ENCODE data around the gene GRM4.

DNA sequence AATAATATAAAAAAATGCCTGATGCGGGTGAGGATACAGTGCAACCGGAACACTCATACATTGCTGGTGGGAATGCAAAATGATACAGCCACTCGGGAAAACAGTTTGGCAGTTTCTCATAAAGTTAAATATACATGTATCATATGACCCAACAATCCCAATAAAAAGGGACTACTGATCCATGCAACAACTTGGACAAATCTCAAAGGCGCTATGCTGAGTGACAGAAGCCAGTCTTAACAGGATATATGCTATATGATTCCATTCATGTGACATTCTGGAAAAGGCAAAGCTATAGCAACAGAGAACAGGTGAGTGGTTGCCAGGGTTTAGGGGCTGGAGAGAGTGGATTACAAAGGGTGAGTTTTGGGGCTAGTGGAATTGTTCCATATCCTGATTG is 171.9 kb downstream of the GRM4 start:
- TF ChIP-seq, protein P1, sequence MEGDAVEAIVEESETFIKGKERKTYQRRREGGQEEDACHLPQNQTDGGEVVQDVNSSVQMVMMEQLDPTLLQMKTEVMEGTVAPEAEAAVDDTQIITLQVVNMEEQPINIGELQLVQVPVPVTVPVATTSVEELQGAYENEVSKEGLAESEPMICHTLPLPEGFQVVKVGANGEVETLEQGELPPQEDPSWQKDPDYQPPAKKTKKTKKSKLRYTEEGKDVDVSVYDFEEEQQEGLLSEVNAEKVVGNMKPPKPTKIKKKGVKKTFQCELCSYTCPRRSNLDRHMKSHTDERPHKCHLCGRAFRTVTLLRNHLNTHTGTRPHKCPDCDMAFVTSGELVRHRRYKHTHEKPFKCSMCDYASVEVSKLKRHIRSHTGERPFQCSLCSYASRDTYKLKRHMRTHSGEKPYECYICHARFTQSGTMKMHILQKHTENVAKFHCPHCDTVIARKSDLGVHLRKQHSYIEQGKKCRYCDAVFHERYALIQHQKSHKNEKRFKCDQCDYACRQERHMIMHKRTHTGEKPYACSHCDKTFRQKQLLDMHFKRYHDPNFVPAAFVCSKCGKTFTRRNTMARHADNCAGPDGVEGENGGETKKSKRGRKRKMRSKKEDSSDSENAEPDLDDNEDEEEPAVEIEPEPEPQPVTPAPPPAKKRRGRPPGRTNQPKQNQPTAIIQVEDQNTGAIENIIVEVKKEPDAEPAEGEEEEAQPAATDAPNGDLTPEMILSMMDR (IDR thresholded peaks at IDR 0.05) = no peak
- no peak for TF ChIP-seq POLR2A (IDR thresholded peaks at IDR 0.05)
